ENCODE results near the gene FRMD4A. TPM values are rescaled to one million over a fixed set of nuclear protein-coding genes. Genes with fewer than 3 reads are reported as not detected.

FRMD4A gene
- total RNA-seq, 1 donor from 2014 or later, result 20.2 TPM

DNA sequence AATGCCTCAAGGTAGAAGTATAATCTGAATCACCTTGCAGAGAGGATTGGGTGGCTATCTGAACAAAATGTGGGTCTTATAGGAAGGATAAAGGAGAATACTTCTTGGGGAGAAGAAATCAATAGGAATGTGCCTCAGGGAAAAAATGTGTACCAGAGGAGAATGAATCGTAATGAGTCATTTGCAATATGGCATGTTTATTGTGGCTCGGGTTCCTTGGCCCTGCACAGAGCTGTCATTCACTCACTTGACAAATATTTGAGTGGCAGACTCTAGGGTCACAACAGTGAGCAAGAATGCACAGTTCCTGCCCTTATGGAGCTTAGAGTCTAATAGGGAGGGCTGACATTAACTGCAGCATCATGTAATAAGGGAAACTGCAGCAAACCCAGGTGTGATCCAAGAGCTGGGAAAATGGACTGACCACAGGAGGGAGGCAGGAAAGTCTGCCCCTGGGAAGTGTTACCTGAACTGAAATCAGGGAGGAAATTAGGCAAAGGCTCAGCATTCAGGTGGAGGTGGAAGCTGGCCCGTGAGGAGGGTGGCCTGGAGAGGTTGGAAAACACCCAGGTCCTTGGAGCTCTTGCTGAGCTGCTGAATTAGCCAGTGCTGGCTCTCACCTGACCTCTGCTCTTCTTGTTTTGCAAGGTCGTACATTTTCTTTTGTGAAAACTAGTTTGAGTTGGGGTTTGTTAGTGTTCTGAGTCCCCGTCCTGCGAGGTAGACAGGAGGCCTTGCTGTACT is 203.9 kb downstream of the FRMD4A start:
- DNase-seq (ENCODE audit: low spot score), result no peak
- Histone ChIP-seq H2AFZ (replicated peaks) (no peak overlapping the region), H3K4me3 (no peak overlapping the region), H3K9me3 (ENCODE audit: low read depth) (no peaks in the 10 kb centered on the region), H3F3A (ENCODE audit: low read depth) (no peaks in the 10 kb centered on the region), H3K79me2 (ENCODE audit: low read depth) (no peaks in the 10 kb centered on the region), H4K20me1 (ENCODE audit: low read depth) (no peaks in the 10 kb centered on the region), H3K4me2 (no peak overlapping the region), H3K36me3 (no peaks in the 10 kb centered on the region), H3K9ac (no peak overlapping the region), H3K27me3 (no peaks in the 10 kb centered on the region), H3K4me1 (no peaks in the 10 kb centered on the region), H3K27ac (no peak overlapping the region)
- peaks cover 4% of the 10 kb centered on the region for H3K9me3 Mint-ChIP-seq
- no peak overlapping the region for H3K4me3 Mint-ChIP-seq
- peaks cover 2% of the 10 kb centered on the region for H3K27me3 Mint-ChIP-seq (ENCODE audit: insufficient read depth, low read depth)
- peaks cover 5% of the 10 kb centered on the region for H3K36me3 Mint-ChIP-seq
- H3K27ac Mint-ChIP-seq, result no peak overlapping the region
- TF ChIP-seq CTCF (IDR thresholded peaks at IDR 0.05) (no peak), EZH2phosphoT487 (IDR thresholded peaks at IDR 0.05) (no peak), EZH2 (IDR thresholded peaks at IDR 0.05) (no peak)
- peaks cover 8% of the 10 kb centered on the region for H3K4me1 Mint-ChIP-seq

DNA sequence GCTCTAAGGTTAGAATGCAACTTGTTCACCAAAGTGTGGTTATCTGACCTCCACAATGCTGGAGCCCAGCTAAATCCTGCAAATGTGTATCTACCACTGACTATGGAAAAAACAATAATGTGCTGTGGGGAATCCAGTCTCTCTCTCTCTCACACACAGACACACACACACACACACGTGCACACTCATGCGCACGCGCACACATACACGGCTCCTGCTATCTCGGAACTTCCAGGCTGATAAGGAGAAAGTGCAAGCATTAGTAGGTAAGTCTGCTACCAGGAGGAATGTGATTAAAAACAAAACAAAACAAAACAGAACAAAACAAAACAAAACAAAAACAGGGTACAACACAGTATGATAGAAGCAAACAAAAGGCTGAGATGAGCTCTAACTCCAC is 205.2 kb downstream of the FRMD4A start:
- no peak overlapping the region for H3K9ac ChIP-seq
- no peak overlapping the region for H3K4me3 Mint-ChIP-seq
- peaks cover 2% of the 10 kb centered on the region for H3K9me3 Mint-ChIP-seq
- no peaks in the 10 kb centered on the region for H3K79me2 ChIP-seq (ENCODE audit: low read depth)
- H3K36me3 Mint-ChIP-seq, result peaks cover 5% of the 10 kb centered on the region
- peak overlapping the region; percentile 4 for H3K27ac Mint-ChIP-seq
- no peaks in the 10 kb centered on the region for H4K20me1 ChIP-seq (ENCODE audit: low read depth)
- H3K4me1 ChIP-seq, result no peaks in the 10 kb centered on the region
- H2AFZ ChIP-seq (replicated peaks), result no peak overlapping the region
- H3K36me3 ChIP-seq, result no peaks in the 10 kb centered on the region
- DNase-seq (ENCODE audit: low spot score), result no peak
- no peaks in the 10 kb centered on the region for H3K9me3 ChIP-seq (ENCODE audit: low read depth)
- peaks cover 5% of the 10 kb centered on the region for H3K4me1 Mint-ChIP-seq
- TF ChIP-seq EZH2 (IDR thresholded peaks at IDR 0.05) (no peak), EZH2phosphoT487 (IDR thresholded peaks at IDR 0.05) (no peak), CTCF (IDR thresholded peaks at IDR 0.05) (no peak)
- H3K27ac ChIP-seq, result no peak overlapping the region
- H3F3A ChIP-seq (ENCODE audit: low read depth), result no peaks in the 10 kb centered on the region
- H3K27me3 ChIP-seq, result no peaks in the 10 kb centered on the region
- H3K4me3 ChIP-seq, result no peak overlapping the region
- no peak overlapping the region for H3K4me2 ChIP-seq
- H3K27me3 Mint-ChIP-seq (ENCODE audit: insufficient read depth, low read depth), result no peaks in the 10 kb centered on the region

DNA sequence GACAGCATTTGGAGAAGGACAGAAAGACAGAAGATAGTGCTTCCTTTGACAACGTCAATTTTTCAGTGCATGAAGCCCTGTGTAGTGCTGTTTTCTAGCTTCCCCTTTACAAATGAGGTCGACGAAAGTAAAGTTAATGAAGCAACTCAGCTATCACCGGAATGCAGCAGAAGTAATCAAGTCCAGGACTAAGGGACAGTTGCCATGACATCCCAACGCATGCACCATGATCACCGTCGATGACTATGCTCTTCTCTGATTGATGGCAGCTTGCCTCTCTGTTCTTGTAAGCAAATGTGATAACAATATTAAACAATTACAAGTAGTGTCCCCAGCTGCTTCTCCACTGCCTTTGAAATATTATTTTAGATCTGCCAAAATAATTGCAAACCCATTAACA is 205.8 kb downstream of the FRMD4A start:
- H3K27ac Mint-ChIP-seq, result peak overlapping the region; percentile 42

More for the DNA sequence above, 205.8 kb downstream of the FRMD4A start:
- Mint-ChIP-seq H3K4me3 (no peak overlapping the region), H3K9me3 (peaks cover 2% of the 10 kb centered on the region), H3K36me3 (peaks cover 5% of the 10 kb centered on the region), H3K4me1 (peaks cover 5% of the 10 kb centered on the region), H3K27me3 (ENCODE audit: insufficient read depth, low read depth) (no peaks in the 10 kb centered on the region)
- Histone ChIP-seq H2AFZ (replicated peaks) (no peak overlapping the region), H3F3A (ENCODE audit: low read depth) (no peaks in the 10 kb centered on the region), H3K4me3 (no peak overlapping the region), H3K27ac (no peak overlapping the region), H4K20me1 (ENCODE audit: low read depth) (no peaks in the 10 kb centered on the region), H3K27me3 (no peaks in the 10 kb centered on the region), H3K9me3 (ENCODE audit: low read depth) (no peaks in the 10 kb centered on the region), H3K79me2 (ENCODE audit: low read depth) (no peaks in the 10 kb centered on the region), H3K9ac (no peak overlapping the region), H3K4me2 (no peak overlapping the region), H3K4me1 (no peaks in the 10 kb centered on the region), H3K36me3 (no peaks in the 10 kb centered on the region)
- no peak for DNase-seq (ENCODE audit: low spot score)
- no peak for TF ChIP-seq CTCF (IDR thresholded peaks at IDR 0.05)
- TF ChIP-seq EZH2 (IDR thresholded peaks at IDR 0.05), result no peak
- no peak for TF ChIP-seq EZH2phosphoT487 (IDR thresholded peaks at IDR 0.05)

Data from neural progenitor cell (in vitro differentiated cells).